Liver (tissue), 3 donors: ENCODE measurements around the gene NT5C2.

Experiments
- CTCF ChIP-seq: fragments of 150-350 bp; IDR thresholded peaks from 2 replicates; pipeline ENCODE4 v1.5.1; 2017; ENCODE audit warnings: improper control_type of control experiment, low read depth, low read length; ENCODE audit not compliant: missing input control
- FOXA1 ChIP-seq: IDR thresholded peaks from 2 replicates; pipeline ENCODE4 v1.6.1; 2016; ENCODE audit warnings: antibody characterized with exemption
- SP1 ChIP-seq: IDR thresholded peaks from 2 replicates; pipeline ENCODE4 v1.6.1; 2018; ENCODE audit warnings: antibody characterized with exemption, mild to moderate bottlenecking
- YY1 ChIP-seq: IDR thresholded peaks from 2 replicates; pipeline ENCODE4 v1.6.1; 2016; ENCODE audit warnings: antibody characterized with exemption, mild to moderate bottlenecking
- donor health status: healthy.
- donor health status: healthy.

GRCh38 chr10:103086799-103087198, 106.3 kb downstream of the NT5C2 start:
- no peak for TF ChIP-seq SP1
- TF ChIP-seq FOXA1: no peak
- no peak for TF ChIP-seq CTCF
- no peak for TF ChIP-seq YY1
